Ovary (tissue), 3 donors: ENCODE measurements around the gene FBLN2.
"Not testable (repeated sequence)": the region's sequence is repeated elsewhere in the genome, so short reads cannot be mapped to it uniquely, and the experiment has no call there.

Experiments
- EP300 ChIP-seq: sonication (generic); formaldehyde crosslinking; IDR thresholded peaks from one replicate; pipeline ENCODE4 v1.6.1; 2017; ENCODE audit warnings: antibody characterized with exemption
- TF ChIP-seq, protein P1 (sequence below), 3 donors: fragments of 450-650 bp in 2 of 3; fragments of 200-600 bp in 1 of 3; IDR thresholded peaks; one replicate each; pipeline versions ENCODE4 v1.5.1 to v1.8.0; 2016 to 2022; ENCODE audit warnings: antibody characterized with exemption in 3 of 3, mild to moderate bottlenecking in 1 of 3
- donor health status: DM: no; HTN: no; CAD: no.

DNA sequence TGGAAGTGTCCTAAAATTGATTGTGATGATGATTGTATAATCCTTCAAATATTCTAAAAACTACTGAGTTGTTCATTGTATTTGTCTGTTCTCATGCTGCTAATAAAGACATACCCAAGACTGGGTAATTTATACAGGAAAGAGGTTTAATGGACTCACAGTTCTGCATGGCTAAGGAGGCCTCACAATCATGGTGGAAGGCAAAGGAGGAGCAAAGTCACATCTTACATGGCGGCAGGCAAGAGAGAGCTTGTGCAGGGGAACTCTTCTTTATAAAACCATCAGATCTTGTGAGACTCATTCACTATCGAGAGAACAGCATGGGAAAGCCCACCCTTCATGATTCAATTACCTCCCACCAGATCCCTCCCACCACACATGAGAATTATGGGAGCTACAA lies 27.2 kb upstream of the FBLN2 start:
- TF ChIP-seq, protein P1, sequence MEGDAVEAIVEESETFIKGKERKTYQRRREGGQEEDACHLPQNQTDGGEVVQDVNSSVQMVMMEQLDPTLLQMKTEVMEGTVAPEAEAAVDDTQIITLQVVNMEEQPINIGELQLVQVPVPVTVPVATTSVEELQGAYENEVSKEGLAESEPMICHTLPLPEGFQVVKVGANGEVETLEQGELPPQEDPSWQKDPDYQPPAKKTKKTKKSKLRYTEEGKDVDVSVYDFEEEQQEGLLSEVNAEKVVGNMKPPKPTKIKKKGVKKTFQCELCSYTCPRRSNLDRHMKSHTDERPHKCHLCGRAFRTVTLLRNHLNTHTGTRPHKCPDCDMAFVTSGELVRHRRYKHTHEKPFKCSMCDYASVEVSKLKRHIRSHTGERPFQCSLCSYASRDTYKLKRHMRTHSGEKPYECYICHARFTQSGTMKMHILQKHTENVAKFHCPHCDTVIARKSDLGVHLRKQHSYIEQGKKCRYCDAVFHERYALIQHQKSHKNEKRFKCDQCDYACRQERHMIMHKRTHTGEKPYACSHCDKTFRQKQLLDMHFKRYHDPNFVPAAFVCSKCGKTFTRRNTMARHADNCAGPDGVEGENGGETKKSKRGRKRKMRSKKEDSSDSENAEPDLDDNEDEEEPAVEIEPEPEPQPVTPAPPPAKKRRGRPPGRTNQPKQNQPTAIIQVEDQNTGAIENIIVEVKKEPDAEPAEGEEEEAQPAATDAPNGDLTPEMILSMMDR (IDR thresholded peaks at IDR 0.05), result not testable (repeated sequence)
- TF ChIP-seq EP300, result not testable (repeated sequence)
